Activated naive CD8-positive, alpha-beta T cell treated with anti-CD3 and anti-CD28 coated beads, Interleukin-2, amount 10 ng/mL, durations not matched to agents 7 days and 5 days (primary cell): ENCODE measurements around the gene MYT1. TPM values are rescaled to one million over a fixed set of nuclear protein-coding genes. Genes with fewer than 3 reads are reported as not detected.
A peak's percentile ranks its signal among the peaks of the same experiment; 100 is the strongest.
"Not testable (repeated sequence)": the region's sequence is repeated elsewhere in the genome, so short reads cannot be mapped to it uniquely, and the experiment has no call there.

Experiments
- ATAC-seq: fragments of 150-1000 bp; cut with Tn5 transposase; one replicate; pipeline ENCODE4 v1.10.0; 2021; ENCODE audit warnings: low read depth, moderate library complexity
- POLR2A ChIA-PET: fragments of 350-600 bp; sonication (Branson Sonifier 250); formaldehyde crosslinking; loops from one replicate; lab custom pipeline; 2021; ENCODE audit warnings: antibody characterized with exemption; lab: Charles Lee
- DNase-seq: peaks from one replicate; pipeline ENCODE4 v3.0.0; 2021
- H3K27ac Mint-ChIP-seq: one replicate; pipeline ENCODE4 v1.8.0; 2022; ENCODE audit warnings: mild to moderate bottlenecking, mixed read lengths
- H3K27me3 Mint-ChIP-seq: one replicate; pipeline ENCODE4 v1.8.0; 2022; ENCODE audit warnings: mild to moderate bottlenecking, moderate library complexity, mixed read lengths
- H3K36me3 Mint-ChIP-seq: one replicate; pipeline ENCODE4 v1.8.0; 2021; ENCODE audit warnings: mild to moderate bottlenecking, mixed read lengths
- H3K4me1 Mint-ChIP-seq: one replicate; pipeline ENCODE4 v1.8.0; 2021; ENCODE audit warnings: mixed read lengths
- H3K4me3 Mint-ChIP-seq: one replicate; pipeline ENCODE4 v1.8.0; 2022; ENCODE audit warnings: mild to moderate bottlenecking, moderate library complexity, mixed read lengths
- H3K9me3 Mint-ChIP-seq: one replicate; pipeline ENCODE4 v1.8.0; 2021; ENCODE audit warnings: mixed read lengths
- total RNA-seq, 2 experiments: library from RNA; stranded (reverse); gene quantifications; one replicate each; pipeline ENCODE4 v1.2.3, GENCODE V29; 2021

MYT1 gene
- total RNA-seq, 2 experiments from 2014 or later, result 0.06 TPM; not detected in 1

DNA sequence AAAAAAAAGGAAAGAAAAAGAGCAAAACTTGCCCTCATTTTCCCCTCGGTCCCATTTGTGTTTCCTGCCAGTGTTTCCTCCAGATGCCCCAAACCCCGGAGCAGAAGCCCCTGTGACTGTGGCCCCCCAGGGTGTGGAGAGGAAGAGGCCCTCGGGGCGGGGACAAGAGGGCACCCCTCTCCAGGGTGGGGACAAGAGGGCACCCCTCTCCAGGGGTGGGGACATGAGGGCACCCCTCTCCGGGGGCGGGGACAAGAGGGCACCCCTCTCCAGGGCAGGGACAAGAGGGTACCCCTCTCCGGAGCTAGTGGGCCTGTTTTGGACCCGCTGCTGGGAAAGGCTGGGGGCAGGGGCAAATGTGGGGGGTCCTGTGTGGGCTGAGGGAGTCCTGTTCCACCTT lies 13.1 kb downstream of the MYT1 start:
- Mint-ChIP-seq H3K4me1 (peaks cover 13% of the 10 kb centered on the region), H3K27ac (no peak overlapping the region), H3K36me3 (no peaks in the 10 kb centered on the region), H3K4me3 (no peak overlapping the region), H3K9me3 (peaks cover 6% of the 10 kb centered on the region), H3K27me3 (peaks cover 13% of the 10 kb centered on the region)
- no peak for ATAC-seq
- no peak for DNase-seq
- POLR2A ChIA-PET, result no interaction called here

DNA sequence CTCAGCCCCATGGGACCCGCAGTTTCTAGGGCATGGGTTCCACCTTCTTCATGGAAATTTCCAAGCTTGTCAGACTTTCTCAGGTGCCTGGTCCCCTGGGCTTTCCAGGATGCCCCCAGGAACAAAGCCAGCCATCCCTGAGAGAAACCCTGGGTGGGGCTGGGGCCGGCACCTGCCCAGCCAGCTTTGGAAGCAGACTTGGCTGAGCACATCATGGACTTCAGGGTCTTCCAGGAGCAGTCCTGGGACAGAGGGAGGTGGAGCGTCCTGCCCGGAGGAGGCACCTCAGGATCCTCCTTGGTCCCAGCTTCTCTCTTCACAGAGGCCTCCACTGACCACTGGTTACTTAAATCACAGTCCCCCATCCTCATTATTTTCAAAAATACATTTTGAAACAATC lies 13.5 kb downstream of the MYT1 start:
- H3K4me3 Mint-ChIP-seq, result no peak overlapping the region
- POLR2A ChIA-PET, result no interaction called here
- no peak for ATAC-seq
- H3K4me1 Mint-ChIP-seq, result peaks cover 13% of the 10 kb centered on the region
- no peaks in the 10 kb centered on the region for H3K36me3 Mint-ChIP-seq
- H3K9me3 Mint-ChIP-seq, result peaks cover 6% of the 10 kb centered on the region
- H3K27ac Mint-ChIP-seq, result no peak overlapping the region
- H3K27me3 Mint-ChIP-seq, result peaks cover 14% of the 10 kb centered on the region
- DNase-seq, result no peak

DNA sequence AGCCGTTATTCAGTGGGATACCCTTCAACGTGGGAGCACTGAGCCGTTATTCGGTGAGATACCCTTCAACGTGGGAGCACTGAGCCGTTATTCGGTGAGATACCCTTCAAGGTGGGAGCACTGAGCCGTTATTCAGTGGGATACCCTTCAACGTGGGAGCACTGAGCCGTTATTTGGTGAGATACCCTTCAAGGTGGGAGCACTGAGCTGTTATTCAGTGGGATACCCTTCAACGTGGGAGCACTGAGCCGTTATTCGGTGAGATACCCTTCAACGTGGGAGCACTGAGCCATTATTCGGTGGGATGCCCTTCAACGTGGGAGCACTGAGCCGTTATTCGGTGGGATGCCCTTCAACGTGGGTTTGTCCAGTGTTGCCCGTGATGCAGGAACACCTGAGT lies 14.7 kb downstream of the MYT1 start:
- DNase-seq, ATAC-seq, H3K9me3 Mint-ChIP-seq, H3K27me3 Mint-ChIP-seq, H3K4me3 Mint-ChIP-seq, H3K27ac Mint-ChIP-seq, POLR2A ChIA-PET, H3K36me3 Mint-ChIP-seq: not testable (repeated sequence)
- peaks cover 13% of the 10 kb centered on the region for H3K4me1 Mint-ChIP-seq

DNA sequence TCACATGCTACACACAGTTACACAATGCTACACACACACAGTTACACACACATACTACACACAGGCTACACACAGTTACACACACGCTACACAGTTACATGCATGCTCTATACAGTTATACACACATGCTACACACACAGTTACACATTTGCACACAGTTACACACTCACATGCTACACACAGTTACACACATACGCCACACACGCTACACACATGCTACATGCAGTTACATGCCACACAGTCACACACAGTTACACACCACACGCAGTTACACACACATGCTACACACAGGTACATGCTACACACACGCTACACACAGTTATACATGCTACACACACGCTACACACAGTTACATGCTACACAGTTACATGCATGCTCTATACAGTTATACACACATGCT lies 15.6 kb downstream of the MYT1 start:
- H3K9me3 Mint-ChIP-seq, result peaks cover 6% of the 10 kb centered on the region
- POLR2A ChIA-PET, result no interaction called here
- ATAC-seq (no peak), DNase-seq (no peak)
- no peak overlapping the region for H3K27ac Mint-ChIP-seq
- peaks cover 12% of the 10 kb centered on the region for H3K27me3 Mint-ChIP-seq
- H3K4me1 Mint-ChIP-seq, result peaks cover 14% of the 10 kb centered on the region
- H3K4me3 Mint-ChIP-seq, result no peak overlapping the region
- H3K36me3 Mint-ChIP-seq, result no peaks in the 10 kb centered on the region

DNA sequence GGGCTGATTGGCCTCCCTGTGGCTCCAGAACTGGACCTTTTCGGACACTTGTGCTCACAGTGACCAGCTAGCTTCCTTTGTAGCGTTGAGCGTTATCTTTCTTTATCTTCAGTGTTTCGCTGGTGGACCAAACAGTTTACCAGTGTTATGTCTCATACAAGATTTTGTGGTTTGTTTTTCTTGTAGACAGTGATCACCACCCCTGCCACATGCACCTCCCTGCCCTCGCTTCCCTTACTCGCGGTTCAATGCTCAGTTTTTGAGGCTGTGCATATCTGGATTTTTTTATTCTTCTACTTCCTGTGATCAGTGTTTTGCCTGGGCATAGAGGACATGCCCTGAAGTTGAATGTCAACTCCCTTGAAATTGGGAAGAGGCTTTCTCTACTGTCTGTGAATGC lies 16.4 kb downstream of the MYT1 start:
- peaks cover 14% of the 10 kb centered on the region for H3K27me3 Mint-ChIP-seq
- no peak overlapping the region for H3K4me3 Mint-ChIP-seq
- ATAC-seq (no peak), DNase-seq (no peak)
- H3K4me1 Mint-ChIP-seq, result peaks cover 18% of the 10 kb centered on the region
- POLR2A ChIA-PET, result no interaction called here
- no peaks in the 10 kb centered on the region for H3K36me3 Mint-ChIP-seq
- no peak overlapping the region for H3K27ac Mint-ChIP-seq
- peaks cover 6% of the 10 kb centered on the region for H3K9me3 Mint-ChIP-seq

DNA sequence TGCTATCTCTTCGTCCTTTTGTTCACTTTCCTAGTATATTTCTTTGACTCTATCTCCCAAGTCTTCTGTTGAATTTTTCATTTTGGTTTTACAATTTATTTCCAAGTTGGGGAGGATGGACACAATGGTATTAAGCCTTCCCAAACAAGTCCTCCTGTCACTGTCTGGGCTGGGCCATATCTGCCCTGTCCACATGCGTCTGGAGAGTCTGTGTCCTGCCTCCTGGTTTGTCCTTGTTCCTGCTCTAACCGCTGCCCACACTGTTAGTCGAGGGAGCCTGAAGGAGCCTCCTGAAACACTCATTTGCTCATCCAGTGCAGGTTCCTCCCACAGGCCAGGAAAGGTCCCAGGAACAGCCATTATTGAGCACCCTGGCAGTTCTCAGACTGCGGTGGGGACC lies 17.1 kb downstream of the MYT1 start:
- peaks cover 8% of the 10 kb centered on the region for H3K9me3 Mint-ChIP-seq
- no peak overlapping the region for H3K4me3 Mint-ChIP-seq
- H3K36me3 Mint-ChIP-seq, result no peaks in the 10 kb centered on the region
- DNase-seq, result no peak
- peaks cover 13% of the 10 kb centered on the region for H3K27me3 Mint-ChIP-seq
- peaks cover 18% of the 10 kb centered on the region for H3K4me1 Mint-ChIP-seq
- no peak for ATAC-seq
- no peak overlapping the region for H3K27ac Mint-ChIP-seq
- POLR2A ChIA-PET, result no interaction called here

DNA sequence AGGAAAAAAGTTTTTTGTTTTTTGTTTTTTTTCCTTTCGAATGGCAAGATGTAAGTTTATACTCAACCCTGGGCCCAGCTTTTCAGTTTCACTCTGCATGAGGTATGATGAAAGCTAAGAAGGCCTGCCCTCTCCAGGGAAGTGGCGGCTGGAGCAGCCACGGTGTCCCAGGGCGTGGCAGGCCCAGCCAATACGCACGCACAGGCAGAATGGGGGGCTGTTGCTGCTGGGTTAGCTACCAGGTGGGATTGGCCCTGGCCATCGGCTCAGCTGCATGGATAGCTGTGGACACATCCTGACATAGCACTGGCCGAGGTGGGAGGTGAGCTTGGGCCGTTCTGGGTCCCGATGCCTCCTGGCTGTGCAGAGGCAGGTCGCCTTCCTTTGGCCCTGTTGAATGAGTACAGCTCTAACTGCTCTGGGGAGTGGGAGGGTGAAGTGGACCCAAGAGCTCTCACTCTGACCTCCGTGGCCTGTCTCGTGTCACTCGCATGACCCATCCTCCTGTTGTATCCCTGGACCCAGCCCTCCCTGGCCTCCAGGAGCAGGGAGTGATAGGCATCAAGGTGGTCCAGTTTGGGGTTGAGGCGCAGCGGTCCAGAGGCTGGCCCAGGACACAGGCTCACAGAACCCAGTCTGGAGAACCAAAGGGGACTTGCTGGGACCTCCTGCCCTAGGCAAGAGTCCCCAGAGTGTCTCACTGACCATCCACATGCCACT lies 18.1 kb downstream of the MYT1 start:
- ATAC-seq, result no peak
- Mint-ChIP-seq H3K27ac (no peak overlapping the region), H3K4me3 (no peak overlapping the region), H3K27me3 (peaks cover 12% of the 10 kb centered on the region), H3K9me3 (peaks cover 9% of the 10 kb centered on the region), H3K4me1 (peaks cover 18% of the 10 kb centered on the region), H3K36me3 (no peaks in the 10 kb centered on the region)
- POLR2A ChIA-PET, result no interaction called here
- DNase-seq, result no peak

DNA sequence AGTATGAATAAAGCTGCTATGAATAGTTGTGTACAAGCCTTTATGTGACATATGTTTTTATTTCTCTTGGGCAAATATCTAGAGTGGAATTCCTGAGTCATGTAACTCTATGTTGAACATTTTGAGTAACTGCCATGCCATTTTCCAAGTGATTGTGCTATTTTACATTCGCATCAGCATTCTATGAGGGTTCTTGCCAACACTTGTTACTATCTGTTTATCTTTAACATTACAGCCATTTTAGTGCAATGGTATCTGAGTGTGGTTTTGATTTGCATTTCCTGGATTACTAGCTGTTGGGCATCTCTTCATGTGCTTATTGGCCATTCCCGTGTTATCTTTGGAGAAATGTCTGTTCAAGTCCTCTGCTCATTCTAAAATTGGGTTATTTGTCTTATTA lies 19.1 kb downstream of the MYT1 start:
- Mint-ChIP-seq H3K4me3 (no peak overlapping the region), H3K27ac (no peak overlapping the region), H3K27me3 (peaks cover 12% of the 10 kb centered on the region), H3K9me3 (peaks cover 9% of the 10 kb centered on the region), H3K4me1 (peaks cover 18% of the 10 kb centered on the region), H3K36me3 (no peaks in the 10 kb centered on the region)
- no peak for DNase-seq
- POLR2A ChIA-PET, result no interaction called here
- ATAC-seq, result no peak

DNA sequence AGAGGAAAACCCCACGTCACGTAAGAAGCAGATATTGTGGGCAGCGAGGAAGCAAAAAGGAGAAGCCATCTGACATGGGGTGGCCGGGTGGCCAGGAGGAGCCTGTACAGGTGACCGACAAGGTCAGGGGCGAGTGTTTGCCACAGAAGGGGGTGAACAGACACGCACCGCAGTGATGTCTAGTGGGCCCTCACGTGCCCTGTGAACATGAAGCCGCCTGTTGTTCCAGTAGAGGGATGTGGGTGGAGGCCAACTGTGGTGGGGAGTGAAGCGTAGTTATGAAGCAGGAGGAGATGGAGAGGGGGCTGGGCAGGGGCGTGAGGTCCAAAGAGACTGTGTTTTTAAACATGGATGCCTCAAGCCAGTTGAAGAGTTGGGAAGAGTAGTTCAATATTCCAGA lies 20.5 kb downstream of the MYT1 start:
- Mint-ChIP-seq H3K36me3 (no peaks in the 10 kb centered on the region), H3K27ac (peak overlapping the region; percentile 36), H3K27me3 (peaks cover 12% of the 10 kb centered on the region), H3K4me3 (peak overlapping the region; percentile 36), H3K4me1 (peaks cover 16% of the 10 kb centered on the region), H3K9me3 (peaks cover 6% of the 10 kb centered on the region)
- DNase-seq (no peak), ATAC-seq (no peak)
- POLR2A ChIA-PET, result no interaction called here

DNA sequence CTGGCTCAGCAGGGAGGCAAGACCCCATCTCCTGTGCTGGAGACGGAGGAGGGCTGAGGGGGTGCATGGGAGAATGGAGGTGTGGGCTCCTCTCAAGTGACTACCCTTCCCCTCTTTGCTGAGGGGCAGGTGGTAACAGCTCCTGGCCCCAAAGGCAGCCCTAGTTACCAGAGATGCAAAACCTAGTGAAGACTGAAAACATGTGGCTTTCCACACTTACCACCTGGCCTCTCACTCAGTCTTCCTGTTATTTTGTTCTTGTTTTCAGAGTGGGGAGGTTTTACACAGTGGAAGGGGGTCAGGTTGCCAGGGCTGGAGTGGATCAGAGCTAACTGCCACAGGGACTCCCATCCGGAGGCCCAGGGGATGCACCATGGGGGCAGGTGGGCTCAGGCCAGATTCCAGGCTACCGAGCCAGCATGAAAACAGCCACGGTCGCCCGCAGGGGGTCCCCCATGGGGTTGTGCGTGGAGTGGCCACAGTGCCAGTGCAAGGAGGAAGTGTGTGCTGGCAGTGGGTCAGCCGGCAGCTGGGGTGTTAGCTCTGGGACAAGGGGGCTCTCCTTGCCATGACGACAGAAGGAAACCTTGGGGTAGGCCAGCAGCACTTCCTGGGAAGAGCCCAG lies 21.1 kb downstream of the MYT1 start:
- DNase-seq, result no peak
- peaks cover 10% of the 10 kb centered on the region for H3K4me1 Mint-ChIP-seq
- POLR2A ChIA-PET, result no interaction called here
- H3K27ac Mint-ChIP-seq, result no peak overlapping the region
- peaks cover 12% of the 10 kb centered on the region for H3K27me3 Mint-ChIP-seq
- H3K9me3 Mint-ChIP-seq, result peaks cover 3% of the 10 kb centered on the region
- H3K4me3 Mint-ChIP-seq, result peak overlapping the region; percentile 36
- H3K36me3 Mint-ChIP-seq, result no peaks in the 10 kb centered on the region
- ATAC-seq, result no peak

DNA sequence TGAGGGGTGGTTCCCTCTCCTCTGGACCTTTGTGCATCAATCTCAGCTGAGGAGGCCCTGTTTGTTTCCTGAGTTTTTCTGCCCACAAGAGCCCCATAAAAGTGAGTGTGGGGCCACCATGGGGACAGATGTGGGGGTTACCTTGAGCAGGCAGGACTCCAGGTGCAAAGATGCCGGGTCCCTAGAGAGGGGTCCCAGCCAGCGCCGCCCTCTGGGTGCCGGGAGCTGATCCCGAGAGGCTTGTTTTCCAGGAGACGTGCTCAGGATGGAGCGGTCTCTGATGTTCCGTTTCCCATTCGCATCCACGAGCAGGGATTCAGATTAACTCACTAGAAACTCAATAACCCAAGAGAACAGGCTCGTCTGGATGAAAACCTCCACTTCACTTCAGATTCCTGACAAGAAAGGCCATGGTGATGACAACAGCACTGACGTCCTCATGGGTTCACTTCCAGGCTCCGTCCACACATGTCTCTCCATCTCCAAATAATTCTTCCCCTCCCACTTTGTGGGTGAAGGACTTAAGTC lies 21.9 kb downstream of the MYT1 start:
- POLR2A ChIA-PET, result no interaction called here
- no peak overlapping the region for H3K4me3 Mint-ChIP-seq

DNA sequence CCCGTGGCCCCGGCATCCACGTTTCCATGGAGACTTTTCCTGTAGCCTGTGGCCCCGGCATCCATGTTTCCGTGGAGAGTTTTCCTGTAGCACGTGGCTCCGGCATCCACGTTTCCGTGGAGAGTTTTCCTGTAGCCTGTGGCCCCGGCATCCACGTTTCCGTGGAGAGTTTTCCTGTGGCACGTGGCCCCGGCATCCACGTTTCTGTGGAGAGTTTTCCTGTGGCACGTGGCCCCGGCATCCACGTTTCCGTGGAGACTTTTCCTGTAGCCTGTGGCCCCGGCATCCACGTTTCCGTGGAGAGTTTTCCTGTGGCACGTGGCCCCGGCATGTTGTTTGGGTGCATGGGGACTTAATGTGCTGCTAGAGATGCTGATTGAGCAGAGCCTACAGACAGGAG lies 23.0 kb downstream of the MYT1 start:
- POLR2A ChIA-PET, ATAC-seq, DNase-seq, H3K4me1 Mint-ChIP-seq, H3K36me3 Mint-ChIP-seq, H3K27me3 Mint-ChIP-seq, H3K27ac Mint-ChIP-seq, H3K9me3 Mint-ChIP-seq, H3K4me3 Mint-ChIP-seq: not testable (repeated sequence)

More for the DNA sequence above, 21.9 kb downstream of the MYT1 start:
- H3K27ac Mint-ChIP-seq, result no peak overlapping the region
- DNase-seq (no peak), ATAC-seq (no peak)
- peaks cover 12% of the 10 kb centered on the region for H3K27me3 Mint-ChIP-seq
- no peaks in the 10 kb centered on the region for H3K36me3 Mint-ChIP-seq
- H3K9me3 Mint-ChIP-seq, result peaks cover 3% of the 10 kb centered on the region
- peaks cover 7% of the 10 kb centered on the region for H3K4me1 Mint-ChIP-seq

DNA sequence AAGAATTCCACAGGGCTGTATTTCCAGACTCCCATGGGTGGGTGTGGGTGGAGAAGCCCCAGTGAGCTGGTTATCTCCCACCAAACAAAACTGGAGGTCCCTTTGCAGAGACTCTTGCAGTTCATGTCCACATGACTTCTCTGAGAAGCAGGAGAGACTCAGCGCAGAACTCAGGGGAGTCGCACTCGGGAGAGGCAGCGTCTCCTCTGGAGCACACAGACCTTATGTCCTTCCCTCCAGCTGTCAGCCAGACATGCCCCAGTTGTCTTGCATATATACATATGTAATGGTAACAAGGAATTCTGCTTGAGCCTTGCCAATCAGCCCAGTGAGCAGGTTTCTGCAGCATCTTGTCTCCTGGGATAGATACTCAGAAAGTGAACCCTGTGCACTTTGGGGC lies 23.8 kb downstream of the MYT1 start:
- no peak for ATAC-seq
- H3K4me3 Mint-ChIP-seq, result no peak overlapping the region
- POLR2A ChIA-PET, result no interaction called here
- peaks cover 3% of the 10 kb centered on the region for H3K9me3 Mint-ChIP-seq
- DNase-seq, result no peak
- peaks cover 9% of the 10 kb centered on the region for H3K4me1 Mint-ChIP-seq
- H3K36me3 Mint-ChIP-seq, result no peaks in the 10 kb centered on the region
- H3K27ac Mint-ChIP-seq, result no peak overlapping the region
- peaks cover 5% of the 10 kb centered on the region for H3K27me3 Mint-ChIP-seq
